NCI-H2107 treated with DMSO at 0.1 percent for 48 hours (cell line): ENCODE results near the gene PPP3CB.

Experiments
- DNase-seq: peaks from one replicate; lab custom pipeline; 2025; ENCODE audit not compliant: unreplicated experiment; lab: John Stamatoyannopoulos, UW

The PPP3CB gene

DNA sequence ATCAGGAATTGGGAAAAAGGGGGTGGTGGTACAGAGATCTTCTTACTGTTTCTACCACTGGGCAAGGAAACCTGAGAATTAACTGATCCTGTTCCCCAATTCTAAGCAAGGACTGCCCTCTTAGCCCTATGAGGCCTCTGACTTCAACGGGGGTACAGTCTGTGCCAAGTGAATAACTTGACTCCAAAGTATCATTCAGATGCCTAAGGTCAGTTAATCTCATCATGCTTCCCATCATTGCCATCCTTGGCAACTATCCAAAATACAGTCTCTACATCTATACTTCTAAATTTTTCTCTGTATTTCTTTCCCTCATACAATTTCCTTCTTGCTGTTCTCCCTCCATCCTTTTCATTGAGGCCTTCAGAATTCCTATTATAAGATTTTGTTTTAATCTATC lies 10.5 kb downstream of the PPP3CB start:
- DNase-seq: no peak

GRCh38 chr10:73480158-73480557 lies 15.7 kb downstream of the PPP3CB start:
- DNase-seq: no peak

DNA sequence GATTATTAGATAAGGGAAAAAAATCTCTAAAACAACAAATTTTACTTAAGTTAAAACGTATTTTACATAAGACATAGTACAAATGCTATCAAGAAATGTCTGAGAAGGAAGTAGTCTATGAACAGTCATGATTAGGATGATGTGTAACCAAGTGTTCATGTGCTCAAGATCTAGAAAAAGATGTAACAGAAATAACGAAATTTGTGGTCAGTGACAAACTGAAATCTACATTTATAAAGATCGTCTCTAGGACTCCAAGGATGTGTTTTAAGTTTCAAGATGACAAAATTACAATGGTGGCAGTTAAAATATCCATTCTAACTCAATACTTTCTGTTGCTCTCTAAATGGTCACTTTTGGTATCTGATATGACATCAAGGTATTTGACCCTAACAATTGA lies 17.2 kb downstream of the PPP3CB start:
- DNase-seq: no peak

GRCh38 chr10:73471226-73471625 lies 24.6 kb downstream of the PPP3CB start:
- DNase-seq: no peak

DNA sequence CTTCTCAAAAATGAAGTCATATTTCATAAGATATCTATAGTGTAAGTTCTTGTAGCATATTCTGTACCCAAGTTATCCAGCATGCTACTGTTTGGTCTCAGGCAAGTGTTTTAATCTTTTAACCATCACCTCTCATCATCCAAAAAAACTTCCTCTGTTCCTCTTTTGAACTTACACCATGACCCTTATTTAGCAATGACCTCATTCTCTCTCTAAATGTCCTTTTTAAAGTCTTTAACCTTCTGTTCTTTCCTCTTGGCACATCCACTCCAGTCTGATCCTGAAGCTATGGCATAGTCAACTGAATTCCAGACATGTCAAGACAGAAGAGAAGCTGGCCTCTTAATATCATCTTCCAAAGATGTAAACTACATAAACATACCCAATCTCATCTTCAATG lies 26.2 kb downstream of the PPP3CB start:
- DNase-seq: no peak

DNA sequence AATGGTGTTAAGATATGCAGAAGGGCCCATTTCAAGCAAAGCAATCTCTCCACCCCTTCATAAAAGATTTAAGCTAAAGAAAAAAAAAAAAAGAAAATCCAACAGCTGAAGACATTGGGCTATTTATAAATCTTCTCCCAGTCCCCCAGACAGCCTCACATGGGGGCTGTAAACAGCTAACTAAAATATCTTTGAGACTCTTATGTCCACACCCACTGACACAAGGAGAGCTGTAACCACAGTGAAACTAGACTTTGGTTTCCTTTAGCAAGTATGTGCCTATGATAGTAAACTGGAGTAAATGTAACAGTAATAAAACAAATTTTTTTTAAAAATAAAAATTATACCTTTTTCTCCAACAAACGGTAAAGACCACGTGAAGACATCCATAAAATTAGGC lies 28.6 kb downstream of the PPP3CB start:
- DNase-seq: no peak

DNA sequence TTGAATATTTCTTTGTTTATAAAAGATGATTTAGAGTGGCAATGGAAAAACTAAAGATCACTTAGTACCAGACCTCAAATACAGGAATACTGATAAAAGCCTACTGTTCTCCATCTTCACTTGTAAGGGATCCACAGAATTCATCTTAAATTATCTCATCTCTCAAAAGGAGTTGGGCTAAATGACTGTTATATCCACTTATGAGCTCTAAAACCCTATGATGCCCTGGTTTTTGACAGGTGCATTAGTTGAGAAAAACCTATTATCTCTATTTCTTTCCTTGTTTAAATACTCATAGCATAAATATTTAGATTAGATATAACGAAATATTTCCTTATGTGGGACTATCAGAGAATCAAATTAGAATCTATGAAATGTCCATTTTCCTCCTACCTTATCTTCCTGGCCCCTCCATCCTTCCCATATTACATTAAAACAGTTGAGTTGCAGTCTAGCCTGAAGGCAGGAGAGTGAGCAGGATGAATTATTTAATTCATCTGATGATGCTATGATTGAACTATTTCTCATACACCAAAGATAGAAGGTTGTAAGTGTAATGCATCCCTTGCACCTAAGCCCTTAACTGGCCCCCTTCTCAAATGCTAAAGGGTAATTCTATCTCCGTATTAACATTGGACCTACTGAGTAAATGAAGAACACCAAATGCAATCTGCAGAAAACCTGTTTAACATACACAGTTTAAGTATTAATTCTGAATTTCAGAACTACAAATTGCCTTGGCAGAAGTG lies 29.7 kb downstream of the PPP3CB start:
- DNase-seq: no peak

GRCh38 chr10:73460897-73461296 lies 34.9 kb downstream of the PPP3CB start:
- no peak for DNase-seq

- DNase-seq: no peak
These were observed 36.0 kb downstream of the PPP3CB start for GRCh38 chr10:73459683-73460314.

DNA sequence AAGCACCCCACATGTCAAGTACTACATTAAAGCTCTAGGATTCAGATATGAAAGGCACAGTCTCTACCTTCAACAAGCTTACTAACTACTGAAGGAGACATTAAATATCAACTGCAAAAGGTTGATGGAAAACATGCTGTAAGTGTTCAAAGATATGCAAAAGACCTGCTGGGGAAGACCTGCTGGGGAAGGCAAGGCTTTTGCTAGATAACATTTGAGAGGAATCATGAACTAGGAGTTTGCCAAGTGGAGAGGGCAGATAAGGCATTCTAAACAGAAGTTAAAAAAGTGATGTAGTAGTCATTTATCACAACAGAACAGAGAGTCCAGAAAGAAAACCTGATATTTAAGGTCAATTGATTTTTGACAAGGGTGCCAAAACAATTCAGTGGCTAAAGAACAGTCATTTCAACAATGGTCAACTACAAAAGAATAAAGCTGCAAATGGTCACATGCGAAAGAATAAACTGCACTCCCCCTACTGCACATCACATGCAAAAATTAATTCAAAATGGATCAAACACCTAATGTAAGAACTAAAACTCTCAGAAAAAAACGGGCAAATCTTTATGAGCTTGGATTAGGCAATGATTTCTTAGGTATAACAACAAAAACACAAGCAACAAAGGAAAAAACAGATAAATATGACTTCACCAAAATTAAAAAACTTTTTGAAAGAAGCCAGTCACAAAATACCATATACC lies 39.5 kb downstream of the PPP3CB start:
- DNase-seq: no peak

DNA sequence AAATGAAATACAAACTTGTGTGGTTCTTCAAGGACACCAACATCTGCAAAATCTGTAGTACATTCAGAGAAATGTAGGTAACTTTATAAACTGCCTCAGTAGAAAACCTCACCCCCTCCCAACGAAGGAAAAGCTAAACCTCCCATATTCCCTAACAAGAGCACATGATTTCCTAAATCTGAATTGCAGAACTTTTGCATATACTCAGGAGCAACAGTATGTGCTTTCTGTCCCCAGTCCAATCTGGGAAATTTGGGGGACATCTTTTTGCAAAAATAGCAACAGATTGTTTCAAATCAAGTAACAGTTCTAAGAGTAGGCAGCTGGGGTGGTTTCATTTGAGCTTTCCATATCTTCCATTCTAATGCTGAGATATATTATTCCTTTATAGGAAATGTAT lies 46.7 kb downstream of the PPP3CB start:
- no peak for DNase-seq

- DNase-seq: no peak
These were observed 47.4 kb downstream of the PPP3CB start for GRCh38 chr10:73448384-73448783.

GRCh38 chr10:73446926-73447325 lies 48.9 kb downstream of the PPP3CB start:
- DNase-seq: no peak

- no peak for DNase-seq
These were observed 51.4 kb downstream of the PPP3CB start for GRCh38 chr10:73444457-73444856.

- DNase-seq: no peak
These were observed 56.1 kb downstream of the PPP3CB start for GRCh38 chr10:73439605-73440312.

DNA sequence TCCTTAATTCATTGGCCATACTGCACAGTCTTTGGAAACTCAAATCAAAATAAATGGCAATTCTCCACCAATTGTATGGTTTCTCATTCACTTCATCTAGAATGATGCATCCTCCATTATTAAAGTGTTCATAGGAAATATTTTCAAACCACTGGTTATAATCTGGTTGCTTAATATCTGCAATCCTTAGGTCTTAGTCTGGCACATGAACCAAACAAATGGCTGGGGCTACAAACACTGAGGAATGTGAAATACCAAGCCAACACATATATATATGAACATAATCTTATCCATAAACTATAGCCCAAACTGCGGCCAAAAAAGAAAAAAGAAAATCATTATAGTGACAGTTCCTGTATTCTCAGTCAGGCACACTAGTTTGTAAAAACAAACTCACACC lies 56.8 kb downstream of the PPP3CB start:
- no peak for DNase-seq

DNA sequence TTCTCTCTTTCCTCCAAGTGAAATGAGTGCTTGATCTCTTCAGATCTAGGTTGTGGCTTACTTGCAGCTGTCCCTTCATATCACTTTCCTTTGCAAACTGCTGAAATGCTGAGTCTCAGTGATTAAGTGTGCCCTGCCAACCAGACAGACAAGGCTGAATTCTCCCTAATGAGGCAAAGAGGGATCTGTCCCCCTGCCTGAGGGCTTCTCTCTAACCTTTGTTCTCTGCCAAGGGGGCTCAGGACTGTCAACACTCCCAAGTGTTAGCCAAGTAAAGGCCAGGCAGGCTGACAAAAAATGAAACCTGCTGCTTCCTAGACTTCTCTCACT lies 62.3 kb downstream of the PPP3CB start, which contains the start of gene MSS51:
TSS of gene MSS51 (minus strand) at position 24 of the 330 bp plus-strand sequence. CDS start 5,277 bp downstream, outside the sequence.
- DNase-seq: no peak

DNA sequence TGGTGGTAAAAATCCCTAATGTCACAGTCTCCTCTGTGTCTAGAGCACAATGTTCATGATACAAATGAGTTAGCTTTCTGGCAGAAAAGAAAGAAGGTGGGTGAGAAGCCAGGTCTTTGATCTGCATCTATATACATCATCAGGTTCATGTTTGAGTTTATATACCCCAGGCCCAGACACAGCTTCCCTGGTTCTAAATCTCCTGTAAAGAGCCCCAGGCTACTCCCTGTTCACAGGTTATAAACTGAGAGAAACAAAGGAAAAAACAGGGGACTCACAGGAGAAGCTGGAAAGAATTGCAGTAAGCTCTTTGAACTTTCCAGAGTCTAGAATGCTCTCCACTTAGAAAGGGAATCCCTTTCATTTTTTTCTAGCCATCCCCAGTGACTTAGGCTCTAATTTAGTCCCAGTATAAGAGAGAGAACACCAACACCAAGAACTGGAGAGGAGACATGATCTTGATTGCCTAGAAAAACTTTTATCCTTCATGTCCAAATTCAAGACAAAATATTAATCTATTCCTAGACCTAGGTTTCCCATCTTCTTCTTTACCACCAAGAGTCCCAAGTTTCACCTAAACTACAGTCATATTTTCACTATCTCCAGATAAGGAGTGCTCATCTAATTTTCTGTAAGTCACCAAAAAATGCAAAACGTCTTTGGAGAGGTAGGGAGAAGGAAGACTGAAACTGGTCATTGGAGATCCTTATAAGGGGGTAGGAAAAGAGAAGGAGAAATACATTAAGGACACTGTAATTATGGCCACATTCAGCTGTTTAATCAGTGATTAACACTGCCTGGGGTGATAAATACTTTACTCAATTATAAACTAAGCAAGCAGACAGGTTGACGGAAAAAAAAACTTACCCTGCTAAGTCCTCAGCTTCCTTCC lies 62.9 kb downstream of the PPP3CB start:
- DNase-seq: no peak

DNA sequence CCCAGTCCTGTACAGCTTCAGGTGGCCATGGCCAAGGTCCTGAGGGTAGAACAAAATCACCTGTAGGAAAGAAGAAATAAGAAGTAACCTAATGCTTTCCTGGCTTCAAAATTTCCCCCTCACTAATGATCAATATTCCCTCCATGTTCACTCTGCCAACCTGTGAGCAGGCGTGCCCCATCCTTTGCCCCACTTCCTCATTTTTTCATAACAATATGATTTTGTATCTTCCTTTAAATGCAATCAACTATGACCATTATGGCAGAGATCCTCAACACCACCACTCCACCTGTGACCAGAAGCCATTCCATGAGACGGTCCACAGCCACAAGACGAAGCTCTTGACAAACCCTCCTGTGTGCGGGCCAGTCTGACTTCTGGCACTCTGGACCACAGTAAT lies 69.5 kb downstream of the PPP3CB start:
- no peak for DNase-seq

- no peak for DNase-seq
These were observed 71.3 kb downstream of the PPP3CB start for GRCh38 chr10:73424478-73424877.

GRCh38 chr10:73423309-73423708 lies 72.5 kb downstream of the PPP3CB start:
- DNase-seq: no peak
